ENCODE measurements around the gene SEC62. TPM values are rescaled to one million over a fixed set of nuclear protein-coding genes. Genes with fewer than 3 reads are reported as not detected.

SEC62 gene
- total and polyA plus RNA-seq, 2 experiments from 2014 or later = 23.6 to 306 TPM

GRCh38 chr3:169971522-169971921, 4.9 kb downstream of the SEC62 start (continued):
- TF ChIP-seq REST (IDR thresholded peaks at IDR 0.05; ENCODE audit: unreplicated experiment) (no peak), STAT1 (IDR thresholded peaks at IDR 0.05; ENCODE audit: unreplicated experiment) (no peak), EZH2phosphoT487 (IDR thresholded peaks at IDR 0.05; ENCODE audit: unreplicated experiment) (no peak), CREB1 (CRISPR knock-in tag; IDR thresholded peaks at IDR 0.05; ENCODE audit: low read depth) (no peak)

GRCh38 chr3:169980055-169980454, 13.4 kb downstream of the SEC62 start:
- Histone ChIP-seq H3F3A (replicated peaks; ENCODE audit: low read depth) (no peaks in the 10 kb centered on the region), H3K27ac (ENCODE audit: low read depth) (no peak overlapping the region), H3K9me2 (ENCODE audit: insufficient read depth) (no peaks in the 10 kb centered on the region), H3K36me3 (ENCODE audit: insufficient read depth) (peaks cover 66% of the 10 kb centered on the region), H3K4me3 (no peak overlapping the region), H3K79me2 (replicated peaks; ENCODE audit: insufficient read depth) (peaks cover 18% of the 10 kb centered on the region), H2AFZ (no peak overlapping the region), H4K20me1 (replicated peaks; ENCODE audit: insufficient read depth) (no peaks in the 10 kb centered on the region; the same call in 1 of the 2 replicates), H3K4me1 (ENCODE audit: insufficient read depth) (no peaks in the 10 kb centered on the region), H3K4me2 (no peak overlapping the region), H3K27me3 (ENCODE audit: insufficient read depth) (no peaks in the 10 kb centered on the region)
- Mint-ChIP-seq H3K27ac (no peak overlapping the region), H3K9me3 (no peaks in the 10 kb centered on the region), H3K4me1 (no peaks in the 10 kb centered on the region), H3K4me3 (no peak overlapping the region), H3K36me3 (ENCODE audit: low read depth) (peaks cover 70% of the 10 kb centered on the region), H3K27me3 (ENCODE audit: insufficient read depth, low read depth, poor library complexity) (no peaks in the 10 kb centered on the region)
- DNase-seq (ENCODE audit: low spot score) (no peak), ATAC-seq (no peak)
- TF ChIP-seq STAT1 (IDR thresholded peaks at IDR 0.05; ENCODE audit: unreplicated experiment) (no peak), ETS1 (IDR thresholded peaks at IDR 0.05) (no peak), CTCF (conservative IDR thresholded peaks at IDR 0.05; ENCODE audit: low read depth in 2 of 2) (no peak), ZNF114 (CRISPR knock-in tag; IDR thresholded peaks at IDR 0.05) (no peak), JUNB (IDR thresholded peaks at IDR 0.05; ENCODE audit: unreplicated experiment) (no peak), EZH2 (IDR thresholded peaks at IDR 0.05; ENCODE audit: low read depth, unreplicated experiment) (no peak), ZNF462 (CRISPR knock-in tag; IDR thresholded peaks at IDR 0.05) (no peak), NANOG (IDR thresholded peaks at IDR 0.05; ENCODE audit: borderline replicate concordance) (no peak), POLR2AphosphoS5 (IDR thresholded peaks at IDR 0.05; ENCODE audit: low read depth) (no peak), CREB1 (CRISPR knock-in tag; IDR thresholded peaks at IDR 0.05; ENCODE audit: low read depth) (no peak), EZH2phosphoT487 (IDR thresholded peaks at IDR 0.05; ENCODE audit: unreplicated experiment) (no peak)

All from GM23338 (cell line).